HFFc6 (cell line): Measurements from ENCODE around the gene ALK. TPM values are rescaled to one million over a fixed set of nuclear protein-coding genes. Genes with fewer than 3 reads are reported as not detected.
A peak's percentile ranks its signal among the peaks of the same experiment; 100 is the strongest.

ENCODE experiments used
- DNase-seq: peaks from one replicate; pipeline ENCODE4 v3.0.0-alpha.2; 2018
- H3K27ac Mint-ChIP-seq: 2 replicates; pipeline ENCODE4 v1.8.0; 2020; ENCODE audit warnings: mild to moderate bottlenecking, mixed read lengths
- H3K27me3 Mint-ChIP-seq: 2 replicates; pipeline ENCODE4 v1.8.0; 2021; ENCODE audit warnings: mild to moderate bottlenecking, moderate library complexity, mixed read lengths; ENCODE audit not compliant: insufficient read depth
- H3K36me3 Mint-ChIP-seq: 2 replicates; pipeline ENCODE4 v1.8.0; 2021; ENCODE audit warnings: low read depth, mixed read lengths
- H3K4me1 Mint-ChIP-seq: 2 replicates; pipeline ENCODE4 v1.8.0; 2020; ENCODE audit warnings: low read depth, mixed read lengths
- H3K4me3 Mint-ChIP-seq: 2 replicates; pipeline ENCODE4 v1.8.0; 2020; ENCODE audit warnings: mild to moderate bottlenecking, moderate library complexity, mixed read lengths
- H3K9me3 Mint-ChIP-seq: 2 replicates; pipeline ENCODE4 v1.8.0; 2020; ENCODE audit warnings: mild to moderate bottlenecking, mixed read lengths
- CTCF ChIP-seq: fragments of 200-600 bp; sonication (generic); IDR thresholded peaks from 2 replicates; pipeline ENCODE4 v1.5.0; 2021; ENCODE audit warnings: antibody characterized with exemption, mild to moderate bottlenecking
- total RNA-seq, 6 experiments: library from RNA; stranded (reverse); fragmentation: NEBNext Ultra II Directional; extraction: Animal tissue kit (Norgen Biotek cat#: 25700); gene quantifications; 2 replicates in 1 of 6; 3 replicates in 5 of 6; pipeline ENCODE4 v1.2.3, GENCODE V29; 2021

The ALK gene
- total RNA-seq, 6 experiments from 2014 or later = not detected

GRCh38 chr2:29481313-29481712 lies 440.1 kb downstream of the ALK start:
- H3K4me1 Mint-ChIP-seq = no peaks in the 10 kb centered on the region
- TF ChIP-seq CTCF = no peak
- no peak for DNase-seq
- H3K36me3 Mint-ChIP-seq = no peaks in the 10 kb centered on the region
- no peak overlapping the region for H3K27ac Mint-ChIP-seq
- no peaks in the 10 kb centered on the region for H3K9me3 Mint-ChIP-seq
- no peak overlapping the region for H3K4me3 Mint-ChIP-seq
- peaks cover 29% of the 10 kb centered on the region for H3K27me3 Mint-ChIP-seq

- H3K36me3 Mint-ChIP-seq = no peaks in the 10 kb centered on the region
- H3K4me3 Mint-ChIP-seq = no peak overlapping the region
- H3K27ac Mint-ChIP-seq = no peak overlapping the region
- no peaks in the 10 kb centered on the region; the same call in 1 of the 2 replicates for H3K4me1 Mint-ChIP-seq
- TF ChIP-seq CTCF = no peak
- DNase-seq = no peak
- no peaks in the 10 kb centered on the region for H3K9me3 Mint-ChIP-seq
- peaks cover 33% of the 10 kb centered on the region for H3K27me3 Mint-ChIP-seq
Observed at GRCh38 chr2:29480426-29480825, 441.0 kb downstream of the ALK start.

- Mint-ChIP-seq H3K9me3 (no peaks in the 10 kb centered on the region), H3K27ac (no peak overlapping the region), H3K27me3 (peaks cover 35% of the 10 kb centered on the region), H3K4me3 (no peak overlapping the region), H3K4me1 (no peaks in the 10 kb centered on the region; the same call in 1 of the 2 replicates), H3K36me3 (no peaks in the 10 kb centered on the region)
- no peak for TF ChIP-seq CTCF
- DNase-seq = no peak
Observed at GRCh38 chr2:29479401-29479800, 442.0 kb downstream of the ALK start.

- Mint-ChIP-seq H3K36me3 (no peaks in the 10 kb centered on the region), H3K27ac (no peak overlapping the region), H3K4me1 (no peaks in the 10 kb centered on the region; the same call in 1 of the 2 replicates), H3K27me3 (peaks cover 31% of the 10 kb centered on the region), H3K9me3 (no peaks in the 10 kb centered on the region), H3K4me3 (no peak overlapping the region)
- DNase-seq = no peak
- no peak for TF ChIP-seq CTCF
Observed at GRCh38 chr2:29478641-29479040, 442.7 kb downstream of the ALK start.

GRCh38 chr2:29477186-29477585 lies 444.2 kb downstream of the ALK start:
- Mint-ChIP-seq H3K9me3 (peaks cover 4% of the 10 kb centered on the region; the same call in 1 of the 2 replicates), H3K27ac (no peak overlapping the region), H3K27me3 (peaks cover 30% of the 10 kb centered on the region), H3K36me3 (no peaks in the 10 kb centered on the region), H3K4me3 (no peak overlapping the region), H3K4me1 (no peaks in the 10 kb centered on the region; the same call in 1 of the 2 replicates)
- TF ChIP-seq CTCF = no peak
- DNase-seq = no peak

- Mint-ChIP-seq H3K4me1 (no peaks in the 10 kb centered on the region; the same call in 1 of the 2 replicates), H3K27ac (no peak overlapping the region), H3K36me3 (peaks cover 1% of the 10 kb centered on the region), H3K4me3 (peak overlapping the region; percentile 30; the same call in 1 of the 2 replicates), H3K9me3 (peaks cover 6% of the 10 kb centered on the region; the same call in 1 of the 2 replicates), H3K27me3 (peaks cover 25% of the 10 kb centered on the region)
- no peak for TF ChIP-seq CTCF
- no peak for DNase-seq
Observed at GRCh38 chr2:29475499-29475898, 445.9 kb downstream of the ALK start.
